DOHH2 (cell line): ENCODE results near the gene RALA.
A peak's percentile ranks its signal among the peaks of the same experiment; 100 is the strongest.

Experiments used
- H3F3A ChIP-seq: fragments of 200-600 bp; sonication (generic), shearing (Covaris generic); 2 replicates; pipeline ENCODE4 v1.6.0; 2016; ENCODE audit warnings: antibody characterized with exemption, mild to moderate bottlenecking; ENCODE audit not compliant: control insufficient read depth, insufficient read depth
- H3K27ac ChIP-seq: fragments of 200-600 bp; sonication (generic); 2 replicates; pipeline ENCODE4 v1.5.1; 2014; ENCODE audit warnings: low read depth, mild to moderate bottlenecking, low read length, moderate library complexity
- H3K27me3 ChIP-seq: fragments of 200-600 bp; sonication (generic); 2 replicates; pipeline ENCODE4 v1.6.1; 2014; ENCODE audit warnings: mild to moderate bottlenecking, low read length, mixed read lengths; ENCODE audit not compliant: control insufficient read depth
- H3K36me3 ChIP-seq: fragments of 200-600 bp; sonication (generic); 2 replicates; pipeline ENCODE4 v1.6.1; 2014; ENCODE audit warnings: mild to moderate bottlenecking, low read length, moderate library complexity, mixed read lengths; ENCODE audit not compliant: control insufficient read depth
- H3K4me1 ChIP-seq: fragments of 200-600 bp; sonication (generic); 2 replicates; pipeline ENCODE4 v1.6.1; 2014; ENCODE audit warnings: mild to moderate bottlenecking, low read length, mixed read lengths; ENCODE audit not compliant: control insufficient read depth
- H3K4me2 ChIP-seq: fragments of 200-600 bp; sonication (generic); 2 replicates; pipeline ENCODE4 v1.6.0; 2014; ENCODE audit warnings: mild to moderate bottlenecking, low read length, moderate library complexity
- H3K4me3 ChIP-seq: fragments of 200-600 bp; sonication (generic); 2 replicates; pipeline ENCODE4 v1.5.1; 2014; ENCODE audit warnings: mild to moderate bottlenecking, low read length, mixed read lengths
- H3K79me2 ChIP-seq: fragments of 200-600 bp; sonication (generic); 2 replicates; pipeline ENCODE4 v1.6.1; 2014; ENCODE audit warnings: mild to moderate bottlenecking, low read length, mixed read lengths; ENCODE audit not compliant: control insufficient read depth
- H3K9me2 ChIP-seq: fragments of 200-600 bp; sonication (generic); replicated peaks from 2 replicates; pipeline ENCODE4 v1.6.1; 2014; ENCODE audit warnings: mild to moderate bottlenecking, low read length, mixed read lengths; ENCODE audit not compliant: control insufficient read depth
- H3K9me3 ChIP-seq: fragments of 200-600 bp; sonication (generic); 2 replicates; pipeline ENCODE4 v1.6.1; 2014; ENCODE audit warnings: antibody characterized with exemption, low read length, mixed read lengths; ENCODE audit not compliant: control insufficient read depth, insufficient read depth
- H4K20me1 ChIP-seq: fragments of 200-600 bp; sonication (generic); 2 replicates; pipeline ENCODE4 v1.6.0; 2014; ENCODE audit warnings: low read depth, mild to moderate bottlenecking, antibody characterized with exemption, low read length, moderate library complexity; ENCODE audit not compliant: control insufficient read depth, insufficient read depth
- CTCF ChIP-seq: fragments of 200-600 bp; sonication (generic); IDR thresholded peaks from one replicate; pipeline ENCODE4 v1.5.1; 2014; ENCODE audit warnings: antibody characterized with exemption, mild to moderate bottlenecking, low read depth, low read length; ENCODE audit not compliant: poor library complexity, severe bottlenecking
- EZH2phosphoT487 ChIP-seq: fragments of 200-600 bp; sonication (generic); IDR thresholded peaks from 2 replicates; pipeline ENCODE4 v1.6.1; 2017; ENCODE audit warnings: borderline replicate concordance, mild to moderate bottlenecking, antibody characterized with exemption, low read length, moderate library complexity, mixed read lengths

RALA gene

GRCh38 chr7:39741942-39742623 is 118.7 kb downstream of the RALA start:
- peaks cover 7% of the 10 kb centered on the region for H3K4me1 ChIP-seq
- no peaks in the 10 kb centered on the region; the same call in 1 of the 2 replicates for H3F3A ChIP-seq
- H3K9me2 ChIP-seq: no peaks in the 10 kb centered on the region
- 0 out of 2 replicates have a peak, but pooled peaks cover 3% of the 10 kb centered on the region for H4K20me1 ChIP-seq
- no peaks in the 10 kb centered on the region for H3K9me3 ChIP-seq
- no peak overlapping the region for H3K4me2 ChIP-seq
- H3K36me3 ChIP-seq: peaks cover 24% of the 10 kb centered on the region
- peaks cover 65% of the 10 kb centered on the region for H3K79me2 ChIP-seq
- no peaks in the 10 kb centered on the region for H3K27me3 ChIP-seq
- no peak overlapping the region for H3K4me3 ChIP-seq
- no peak overlapping the region for H3K27ac ChIP-seq
- TF ChIP-seq EZH2phosphoT487 (no peak), CTCF (peak; percentile 99)

- peaks cover 7% of the 10 kb centered on the region for H3K4me1 ChIP-seq
- no peaks in the 10 kb centered on the region; the same call in 1 of the 2 replicates for H3F3A ChIP-seq
- H3K27ac ChIP-seq: no peak overlapping the region
- no peak overlapping the region for H3K4me2 ChIP-seq
- TF ChIP-seq CTCF: no peak
- TF ChIP-seq EZH2phosphoT487: no peak
- 0 out of 2 replicates have a peak, but pooled peaks cover 3% of the 10 kb centered on the region for H4K20me1 ChIP-seq
- peaks cover 69% of the 10 kb centered on the region for H3K79me2 ChIP-seq
- H3K4me3 ChIP-seq: no peak overlapping the region
- no peaks in the 10 kb centered on the region for H3K9me3 ChIP-seq
- H3K36me3 ChIP-seq: peaks cover 18% of the 10 kb centered on the region
- no peaks in the 10 kb centered on the region for H3K27me3 ChIP-seq
- H3K9me2 ChIP-seq: no peaks in the 10 kb centered on the region; the same call in 1 of the 2 replicates
Measured at GRCh38 chr7:39744620-39745019, 121.2 kb downstream of the RALA start.

GRCh38 chr7:39745320-39745719 is 121.9 kb downstream of the RALA start:
- Histone ChIP-seq H3K4me1 (peaks cover 7% of the 10 kb centered on the region), H3K36me3 (peaks cover 25% of the 10 kb centered on the region), H3F3A (no peaks in the 10 kb centered on the region; the same call in 1 of the 2 replicates), H3K79me2 (peaks cover 71% of the 10 kb centered on the region), H3K9me2 (no peaks in the 10 kb centered on the region; the same call in 1 of the 2 replicates), H3K4me3 (no peak overlapping the region), H3K27ac (no peak overlapping the region), H4K20me1 (0 out of 2 replicates have a peak, but pooled peaks cover 3% of the 10 kb centered on the region), H3K4me2 (no peak overlapping the region), H3K27me3 (no peaks in the 10 kb centered on the region), H3K9me3 (no peaks in the 10 kb centered on the region)
- TF ChIP-seq CTCF: no peak
- no peak for TF ChIP-seq EZH2phosphoT487
